Activated CD8-positive, alpha-beta memory T cell treated with anti-CD3 and anti-CD28 coated beads for 4 hours (primary cell): Measurements from ENCODE around the gene ADAMTSL1.

Experiments used
- DNase-seq, 2 donors: peaks; one replicate each; pipeline ENCODE4 v3.0.0-alpha.2; 2020; ENCODE audit warnings: low read depth in 2 of 2

ADAMTSL1 gene

GRCh38 chr9:18775930-18776329 lies 302.0 kb downstream of the ADAMTSL1 start:
- DNase-seq = no peak

- DNase-seq = no peak
Observed at GRCh38 chr9:18776836-18777820, 303.2 kb downstream of the ADAMTSL1 start.

- no peak for DNase-seq
Observed at GRCh38 chr9:18778147-18778546, 304.2 kb downstream of the ADAMTSL1 start.

GRCh38 chr9:18778846-18779245 lies 304.9 kb downstream of the ADAMTSL1 start:
- DNase-seq = no peak

GRCh38 chr9:18783909-18784308 lies 310.0 kb downstream of the ADAMTSL1 start:
- no peak for DNase-seq

GRCh38 chr9:18785604-18786003 lies 311.7 kb downstream of the ADAMTSL1 start:
- DNase-seq = no peak

- no peak for DNase-seq
Observed at GRCh38 chr9:18786196-18786595, 312.2 kb downstream of the ADAMTSL1 start.

- DNase-seq = no peak
Observed at GRCh38 chr9:18786911-18787650, 313.1 kb downstream of the ADAMTSL1 start.

GRCh38 chr9:18788256-18788655 lies 314.3 kb downstream of the ADAMTSL1 start:
- no peak for DNase-seq

GRCh38 chr9:18791074-18791473 lies 317.1 kb downstream of the ADAMTSL1 start:
- no peak for DNase-seq

GRCh38 chr9:18793122-18793521 lies 319.2 kb downstream of the ADAMTSL1 start:
- DNase-seq = no peak

GRCh38 chr9:18795947-18796671 lies 322.2 kb downstream of the ADAMTSL1 start:
- DNase-seq = no peak

- no peak for DNase-seq
Observed at GRCh38 chr9:18796696-18797270, 322.8 kb downstream of the ADAMTSL1 start.

GRCh38 chr9:18798106-18798505 lies 324.2 kb downstream of the ADAMTSL1 start:
- no peak for DNase-seq

GRCh38 chr9:18798508-18799290 lies 324.7 kb downstream of the ADAMTSL1 start:
- no peak for DNase-seq

- no peak for DNase-seq
Observed at GRCh38 chr9:18799428-18799827, 325.5 kb downstream of the ADAMTSL1 start.

- no peak for DNase-seq
Observed at GRCh38 chr9:18800579-18800978, 326.6 kb downstream of the ADAMTSL1 start.

- DNase-seq = no peak
Observed at GRCh38 chr9:18805386-18805785, 331.4 kb downstream of the ADAMTSL1 start.

GRCh38 chr9:18806232-18807080 lies 332.5 kb downstream of the ADAMTSL1 start:
- no peak for DNase-seq

- DNase-seq = no peak
Observed at GRCh38 chr9:18810581-18810980, 336.6 kb downstream of the ADAMTSL1 start.
